ENCODE results near the gene WNK4. TPM values are rescaled to one million over a fixed set of nuclear protein-coding genes. Genes with fewer than 3 reads are reported as not detected.

WNK4 gene
- total and polyA plus RNA-seq, 10 of the 15 experiments (the other 5 are each of a cell fraction or from before 2014, with no cell fraction given), result 0.06 to 0.29 (median 0.13) TPM; not detected in 5

DNA sequence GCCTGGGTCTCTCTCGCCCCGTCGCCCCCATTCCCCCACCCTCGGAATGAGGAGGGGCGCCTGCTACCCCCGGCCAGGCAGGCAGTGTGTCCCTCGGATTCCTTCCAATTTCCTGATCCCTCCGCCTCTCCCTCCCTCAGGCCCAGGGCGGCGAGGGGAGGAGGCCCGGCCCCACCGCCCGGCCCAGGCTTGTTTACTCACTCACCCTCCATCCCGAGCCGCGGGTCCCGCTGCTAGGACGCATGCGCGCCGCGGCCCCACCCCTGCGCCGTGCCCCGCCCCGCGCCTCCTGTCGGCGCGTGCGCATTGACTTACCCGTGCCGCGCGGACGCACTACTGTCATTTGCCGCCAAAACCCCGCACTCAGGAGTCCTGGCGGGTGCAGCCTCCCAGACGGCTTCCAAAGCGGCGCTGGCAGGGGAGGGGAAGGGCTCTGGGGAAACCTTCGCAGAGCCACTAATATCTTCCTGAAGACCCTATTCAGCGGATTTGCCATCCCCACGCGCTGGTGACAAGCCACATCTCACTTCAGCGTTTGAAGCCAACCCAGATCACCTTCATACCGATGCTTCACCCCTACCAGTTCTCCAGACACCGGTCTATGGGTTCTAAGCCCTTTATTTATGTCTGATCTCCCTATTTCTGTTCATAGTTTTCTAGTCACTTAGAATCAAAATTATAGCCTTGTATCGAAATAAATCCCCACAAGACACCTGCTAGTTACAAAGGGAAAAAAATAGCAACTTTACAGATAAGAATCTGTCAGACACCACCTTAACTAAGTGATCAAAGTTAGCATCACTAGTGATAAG lies 35.4 kb upstream of the WNK4 start, which contains the start of gene EZH1 (continued):
- TF ChIP-seq, protein P1, sequence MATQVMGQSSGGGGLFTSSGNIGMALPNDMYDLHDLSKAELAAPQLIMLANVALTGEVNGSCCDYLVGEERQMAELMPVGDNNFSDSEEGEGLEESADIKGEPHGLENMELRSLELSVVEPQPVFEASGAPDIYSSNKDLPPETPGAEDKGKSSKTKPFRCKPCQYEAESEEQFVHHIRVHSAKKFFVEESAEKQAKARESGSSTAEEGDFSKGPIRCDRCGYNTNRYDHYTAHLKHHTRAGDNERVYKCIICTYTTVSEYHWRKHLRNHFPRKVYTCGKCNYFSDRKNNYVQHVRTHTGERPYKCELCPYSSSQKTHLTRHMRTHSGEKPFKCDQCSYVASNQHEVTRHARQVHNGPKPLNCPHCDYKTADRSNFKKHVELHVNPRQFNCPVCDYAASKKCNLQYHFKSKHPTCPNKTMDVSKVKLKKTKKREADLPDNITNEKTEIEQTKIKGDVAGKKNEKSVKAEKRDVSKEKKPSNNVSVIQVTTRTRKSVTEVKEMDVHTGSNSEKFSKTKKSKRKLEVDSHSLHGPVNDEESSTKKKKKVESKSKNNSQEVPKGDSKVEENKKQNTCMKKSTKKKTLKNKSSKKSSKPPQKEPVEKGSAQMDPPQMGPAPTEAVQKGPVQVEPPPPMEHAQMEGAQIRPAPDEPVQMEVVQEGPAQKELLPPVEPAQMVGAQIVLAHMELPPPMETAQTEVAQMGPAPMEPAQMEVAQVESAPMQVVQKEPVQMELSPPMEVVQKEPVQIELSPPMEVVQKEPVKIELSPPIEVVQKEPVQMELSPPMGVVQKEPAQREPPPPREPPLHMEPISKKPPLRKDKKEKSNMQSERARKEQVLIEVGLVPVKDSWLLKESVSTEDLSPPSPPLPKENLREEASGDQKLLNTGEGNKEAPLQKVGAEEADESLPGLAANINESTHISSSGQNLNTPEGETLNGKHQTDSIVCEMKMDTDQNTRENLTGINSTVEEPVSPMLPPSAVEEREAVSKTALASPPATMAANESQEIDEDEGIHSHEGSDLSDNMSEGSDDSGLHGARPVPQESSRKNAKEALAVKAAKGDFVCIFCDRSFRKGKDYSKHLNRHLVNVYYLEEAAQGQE (IDR thresholded peaks at IDR 0.05; ENCODE audit: low read depth, low read length), result no peak

DNA sequence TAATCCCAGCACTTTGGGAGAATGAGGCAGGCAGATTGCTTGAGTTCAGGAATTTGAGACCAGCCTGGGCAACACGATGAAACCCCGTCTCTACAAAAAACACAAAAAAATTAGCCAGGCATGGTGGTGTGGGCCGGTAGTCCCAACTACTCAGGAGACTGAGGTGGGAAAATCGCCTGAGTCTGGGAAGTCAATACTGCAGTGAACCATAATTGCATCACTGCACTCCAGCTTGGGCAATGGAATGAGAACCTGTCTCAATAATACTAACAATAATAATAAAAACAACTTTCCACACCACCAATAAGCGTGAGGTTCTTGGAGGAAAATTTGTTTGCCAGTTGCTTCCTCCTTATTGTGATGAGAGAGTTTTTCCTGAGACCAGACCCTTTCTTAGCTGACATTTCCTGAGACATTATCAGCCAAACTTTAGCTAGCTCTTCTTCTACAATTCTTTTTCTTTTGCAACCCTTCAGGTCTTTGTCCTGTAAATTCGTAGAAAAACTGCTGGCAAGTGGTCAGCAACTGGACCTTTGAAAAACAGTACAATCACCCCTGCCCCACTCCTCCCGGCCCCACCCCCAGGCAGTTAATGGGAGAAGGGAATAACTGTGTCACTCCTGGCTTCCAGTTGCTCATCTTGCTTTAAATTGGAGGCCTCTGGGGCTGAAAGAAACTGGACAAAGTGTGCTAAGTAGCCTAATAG lies 32.1 kb upstream of the WNK4 start:
- Histone ChIP-seq H3K4me2 (ENCODE audit: control insufficient read depth, insufficient read depth) (no peak overlapping the region), H3K79me2 (ENCODE audit: control insufficient read depth, insufficient read depth, low read length) (peaks cover 13% of the 10 kb centered on the region), H3K4me1 (ENCODE audit: control insufficient read depth, insufficient read depth, low read length) (no peaks in the 10 kb centered on the region), H3K27ac (ENCODE audit: control insufficient read depth, insufficient read depth) (no peak overlapping the region), H3K4me3 (no peak overlapping the region), H2AFZ (ENCODE audit: control insufficient read depth, low read depth, low read length) (no peak overlapping the region), H3K9ac (ENCODE audit: control insufficient read depth, insufficient read depth, low read length) (no peak overlapping the region), H3K27me3 (replicated peaks in 1 of 2; ENCODE audit: control insufficient read depth in 2 of 2, insufficient read depth in 2 of 2, low read length in 1 of 2) (no peaks in the 10 kb centered on the region), H3K9me3 (replicated peaks; ENCODE audit: control insufficient read depth, insufficient read depth, low read length) (no peaks in the 10 kb centered on the region), H4K20me1 (ENCODE audit: control insufficient read depth, insufficient read depth) (no peaks in the 10 kb centered on the region), H3K36me3 (ENCODE audit: control insufficient read depth in 2 of 2, insufficient read depth in 2 of 2, low read length in 1 of 2) (no peaks in the 10 kb centered on the region)
- no peak for TF ChIP-seq TCF7 (IDR thresholded peaks at IDR 0.05; ENCODE audit: borderline replicate concordance)
- no peak for TF ChIP-seq PML (IDR thresholded peaks at IDR 0.05; ENCODE audit: low read length)
- no peak for TF ChIP-seq STAT3 (IDR thresholded peaks at IDR 0.05; ENCODE audit: low read depth, low read length)
- no peak for TF ChIP-seq ZSCAN29 (IDR thresholded peaks at IDR 0.05)
- no peak for TF ChIP-seq CBX3 (IDR thresholded peaks at IDR 0.05; ENCODE audit: borderline replicate concordance, low read depth)
- no peak for TF ChIP-seq YBX1 (IDR thresholded peaks at IDR 0.05)
- TF ChIP-seq, protein P2, sequence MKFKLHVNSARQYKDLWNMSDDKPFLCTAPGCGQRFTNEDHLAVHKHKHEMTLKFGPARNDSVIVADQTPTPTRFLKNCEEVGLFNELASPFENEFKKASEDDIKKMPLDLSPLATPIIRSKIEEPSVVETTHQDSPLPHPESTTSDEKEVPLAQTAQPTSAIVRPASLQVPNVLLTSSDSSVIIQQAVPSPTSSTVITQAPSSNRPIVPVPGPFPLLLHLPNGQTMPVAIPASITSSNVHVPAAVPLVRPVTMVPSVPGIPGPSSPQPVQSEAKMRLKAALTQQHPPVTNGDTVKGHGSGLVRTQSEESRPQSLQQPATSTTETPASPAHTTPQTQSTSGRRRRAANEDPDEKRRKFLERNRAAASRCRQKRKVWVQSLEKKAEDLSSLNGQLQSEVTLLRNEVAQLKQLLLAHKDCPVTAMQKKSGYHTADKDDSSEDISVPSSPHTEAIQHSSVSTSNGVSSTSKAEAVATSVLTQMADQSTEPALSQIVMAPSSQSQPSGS (IDR thresholded peaks at IDR 0.05; ENCODE audit: low read length), result no peak
- no peak for TF ChIP-seq CHD1 (IDR thresholded peaks at IDR 0.05; ENCODE audit: low read depth, low read length)
- TF ChIP-seq, protein P3, sequence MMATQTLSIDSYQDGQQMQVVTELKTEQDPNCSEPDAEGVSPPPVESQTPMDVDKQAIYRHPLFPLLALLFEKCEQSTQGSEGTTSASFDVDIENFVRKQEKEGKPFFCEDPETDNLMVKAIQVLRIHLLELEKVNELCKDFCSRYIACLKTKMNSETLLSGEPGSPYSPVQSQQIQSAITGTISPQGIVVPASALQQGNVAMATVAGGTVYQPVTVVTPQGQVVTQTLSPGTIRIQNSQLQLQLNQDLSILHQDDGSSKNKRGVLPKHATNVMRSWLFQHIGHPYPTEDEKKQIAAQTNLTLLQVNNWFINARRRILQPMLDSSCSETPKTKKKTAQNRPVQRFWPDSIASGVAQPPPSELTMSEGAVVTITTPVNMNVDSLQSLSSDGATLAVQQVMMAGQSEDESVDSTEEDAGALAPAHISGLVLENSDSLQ (IDR thresholded peaks at IDR 0.05), result no peak
- TF ChIP-seq MEF2A (IDR thresholded peaks at IDR 0.05; ENCODE audit: insufficient read depth, low read depth, low read length), result no peak
- no peak for TF ChIP-seq RUNX3 (IDR thresholded peaks at IDR 0.05; ENCODE audit: low read length)
- TF ChIP-seq, protein P4, sequence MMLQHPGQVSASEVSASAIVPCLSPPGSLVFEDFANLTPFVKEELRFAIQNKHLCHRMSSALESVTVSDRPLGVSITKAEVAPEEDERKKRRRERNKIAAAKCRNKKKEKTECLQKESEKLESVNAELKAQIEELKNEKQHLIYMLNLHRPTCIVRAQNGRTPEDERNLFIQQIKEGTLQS (IDR thresholded peaks at IDR 0.05; ENCODE audit: borderline replicate concordance, extremely low read depth, low read depth, low read length), result no peak
- 17% methylated on average over 7 of the region's 7 CpGs for whole genome bisulfite sequencing (ENCODE audit: insufficient coverage, insufficient replicate concordance, low lambda C conversion rate, missing lambda C conversion rate)
- CTCF ChIA-PET, result interaction anchor here (0.9 to 2.7 kb wide), 5 partner anchors 9 to 76 kb away, joined by 3 to 21 read pairs (median 4); no protein-coding TSS in a partner anchor
- POLR2A ChIA-PET, result no interaction called here
- intact Hi-C loops (cut with micrococcal nuclease; ENCODE audit: unreplicated experiment), result no loop called here
- in situ Hi-C loops (cut with MboI), result no loop called here
- ATAC-seq (no peak), DNase-seq (ENCODE audit: low read depth, low spot score) (no peak), FAIRE-seq (no peak)
- no TSS peak for BruUV-seq (replicated peaks)
- RAD21 ChIA-PET (ENCODE audit: unreplicated experiment), result no interaction called here
- SMC1A ChIA-PET (ENCODE audit: uncharacterized antibody, unreplicated experiment), result interaction anchor here (1.1 to 3.4 kb wide), 3 partner anchors 11 to 636 kb away, joined by 3 to 17 read pairs (median 5); partner anchors contain the start of gene DHX58

All from GM12878 (cell line).